SK-N-MC (cell line): ENCODE measurements around the gene GGPS1.
"Not testable (repeated sequence)": the region's sequence is repeated elsewhere in the genome, so short reads cannot be mapped to it uniquely, and the experiment has no call there.

ENCODE experiments used
- DNase-seq: peaks from one replicate; pipeline ENCODE4 v3.0.0-alpha.2; 2011; ENCODE audit warnings: low read depth, low spot score
- H3K27ac ChIP-seq: fragments of 200-600 bp; sonication (generic); 2 replicates; pipeline ENCODE4 v1.5.1; 2016; ENCODE audit warnings: mixed run types
- H3K36me3 ChIP-seq: fragments of 200-600 bp; sonication (generic); 2 replicates; pipeline ENCODE4 v1.6.1; 2017; ENCODE audit warnings: antibody characterized with exemption, low read length, mixed read lengths; ENCODE audit not compliant: insufficient read depth
- H3K4me3 ChIP-seq: fragments of 200-600 bp; sonication (generic); 2 replicates; pipeline ENCODE4 v1.5.1; 2016
- H3K9ac ChIP-seq: fragments of 200-600 bp; sonication (generic); 2 replicates; pipeline ENCODE4 v1.8.0; 2017; ENCODE audit warnings: mixed run types, mixed read lengths; ENCODE audit not compliant: insufficient read length
- H3K9me3 ChIP-seq: fragments of 200-600 bp; sonication (generic); 2 replicates; pipeline ENCODE4 v1.6.1; 2017; ENCODE audit warnings: low read depth, mild to moderate bottlenecking, antibody characterized with exemption, low read length, moderate library complexity, mixed read lengths
- EZH2 ChIP-seq: fragments of 200-600 bp; sonication (generic); IDR thresholded peaks from one replicate; pipeline ENCODE4 v1.6.1; 2017; ENCODE audit warnings: antibody characterized with exemption
- FOXP2 ChIP-seq: optimal IDR thresholded peaks from 2 replicates; pipeline ENCODE3; 2011; ENCODE audit warnings: mild to moderate bottlenecking, moderate library complexity; ENCODE audit not compliant: insufficient read depth; ENCODE audit errors: extremely low read length, control extremely low read depth
- POLR2AphosphoS5 ChIP-seq: IDR thresholded peaks from 2 replicates; pipeline ENCODE4 v1.6.1; 2012; ENCODE audit warnings: mild to moderate bottlenecking, low read depth, low read length, borderline replicate concordance

GGPS1 gene

GRCh38 chr1:235367000-235367908, 38.9 kb downstream of the GGPS1 start, which contains the start of gene TBCE:
Gene TBCE, plus strand, starts transcription at chr1:235367427. Its CDS starts 12,623 bp downstream, at chr1:235380050.
- TF ChIP-seq EZH2, result no peak
- TF ChIP-seq POLR2AphosphoS5, result peak; percentile 96
- Histone ChIP-seq H3K9ac (peak within 1 kb of the TSS; percentile 79), H3K36me3 (no peaks in the 10 kb centered on the region), H3K27ac (peak within 1 kb of the TSS; percentile 82; the same call in 1 of the 2 replicates), H3K4me3 (peak within 1 kb of the TSS; percentile 99), H3K9me3 (no peaks in the 10 kb centered on the region)
- DNase-seq, result peak; percentile 60

- H3K27ac ChIP-seq, result no peak overlapping the region
- H3K9me3 ChIP-seq, result no peaks in the 10 kb centered on the region
- no peak for DNase-seq
- H3K4me3 ChIP-seq, result peak overlapping the region; percentile 99
- TF ChIP-seq EZH2 (no peak), POLR2AphosphoS5 (no peak), FOXP2 (no peak)
- H3K36me3 ChIP-seq, result no peaks in the 10 kb centered on the region
- H3K9ac ChIP-seq, result no peak overlapping the region
Observed at GRCh38 chr1:235368428-235368827, 40.1 kb downstream of the GGPS1 start.

GRCh38 chr1:235369802-235370201, 41.4 kb downstream of the GGPS1 start:
- no peaks in the 10 kb centered on the region for H3K9me3 ChIP-seq
- H3K27ac ChIP-seq, result no peak overlapping the region
- TF ChIP-seq EZH2, result no peak
- TF ChIP-seq POLR2AphosphoS5, result no peak
- TF ChIP-seq FOXP2, result no peak
- no peak overlapping the region for H3K9ac ChIP-seq
- H3K36me3 ChIP-seq, result no peaks in the 10 kb centered on the region
- H3K4me3 ChIP-seq, result no peak overlapping the region
- no peak for DNase-seq

- DNase-seq, result no peak
- Histone ChIP-seq H3K4me3 (no peak overlapping the region), H3K36me3 (peaks cover 26% of the 10 kb centered on the region), H3K9me3 (no peaks in the 10 kb centered on the region), H3K9ac (no peak overlapping the region), H3K27ac (no peak overlapping the region)
- no peak for TF ChIP-seq POLR2AphosphoS5
- no peak for TF ChIP-seq FOXP2
- no peak for TF ChIP-seq EZH2
Observed at GRCh38 chr1:235375919-235376605, 47.7 kb downstream of the GGPS1 start.

GRCh38 chr1:235378134-235378735, 49.9 kb downstream of the GGPS1 start:
- DNase-seq, H3K27ac ChIP-seq, H3K9ac ChIP-seq, H3K9me3 ChIP-seq, H3K4me3 ChIP-seq: not testable (repeated sequence)
- peaks cover 31% of the 10 kb centered on the region for H3K36me3 ChIP-seq

GRCh38 chr1:235381955-235382739, 53.8 kb downstream of the GGPS1 start:
- DNase-seq, H3K9me3 ChIP-seq, H3K27ac ChIP-seq, H3K9ac ChIP-seq, H3K4me3 ChIP-seq: not testable (repeated sequence)
- H3K36me3 ChIP-seq, result peaks cover 25% of the 10 kb centered on the region

- DNase-seq, H3K9me3 ChIP-seq, H3K36me3 ChIP-seq, H3K4me3 ChIP-seq, H3K9ac ChIP-seq, H3K27ac ChIP-seq: not testable (repeated sequence)
Observed at GRCh38 chr1:235385633-235386032, 57.3 kb downstream of the GGPS1 start.

GRCh38 chr1:235391874-235392273, 63.5 kb downstream of the GGPS1 start:
- Histone ChIP-seq H3K36me3 (no peaks in the 10 kb centered on the region), H3K27ac (no peak overlapping the region), H3K9ac (no peak overlapping the region)

More at GRCh38 chr1:235391874-235392273, 63.5 kb downstream of the GGPS1 start:
- DNase-seq, result no peak
- TF ChIP-seq FOXP2 (no peak), POLR2AphosphoS5 (no peak), EZH2 (no peak)
- Histone ChIP-seq H3K4me3 (no peak overlapping the region), H3K9me3 (no peaks in the 10 kb centered on the region)
